BE2C (cell line): ENCODE measurements around the gene UBQLN1.

ENCODE experiments used
- DNase-seq: peaks from one replicate; pipeline ENCODE4 v3.0.0-alpha.2; 2020
- H3K27me3 ChIP-seq: fragments of 250-450 bp; sonication (Bioruptor Pico); 2 replicates; pipeline ENCODE4 v1.5.1; 2020; ENCODE audit warnings: mild to moderate bottlenecking
- H3K36me3 ChIP-seq: fragments of 250-450 bp; sonication (Bioruptor Pico); 2 replicates; pipeline ENCODE4 v1.5.1; 2020; ENCODE audit warnings: mild to moderate bottlenecking
- H3K4me1 ChIP-seq: fragments of 250-450 bp; sonication (Bioruptor Pico); 2 replicates; pipeline ENCODE4 v1.5.1; 2020
- H3K4me3 ChIP-seq: 2 replicates; pipeline ENCODE4 v1.5.1; 2011; ENCODE audit warnings: low read depth, low read length
- H3K9me3 ChIP-seq: fragments of 250-450 bp; sonication (Bioruptor Pico); 2 replicates; pipeline ENCODE4 v1.5.1; 2020
- CTCF ChIP-seq: IDR thresholded peaks from 2 replicates; pipeline ENCODE4 v1.5.1; 2012; ENCODE audit warnings: mild to moderate bottlenecking, low read depth, low read length

Gene UBQLN1

GRCh38 chr9:83662933-83663332, 44.8 kb downstream of the UBQLN1 start:
- Histone ChIP-seq H3K9me3 (no peaks in the 10 kb centered on the region), H3K27me3 (no peaks in the 10 kb centered on the region), H3K4me3 (no peak overlapping the region), H3K4me1 (no peaks in the 10 kb centered on the region), H3K36me3 (peaks cover 73% of the 10 kb centered on the region)
- TF ChIP-seq CTCF = no peak
- DNase-seq = no peak

GRCh38 chr9:83656952-83657351, 50.8 kb downstream of the UBQLN1 start:
- Histone ChIP-seq H3K9me3 (no peaks in the 10 kb centered on the region), H3K4me1 (no peaks in the 10 kb centered on the region), H3K36me3 (peaks cover 86% of the 10 kb centered on the region), H3K27me3 (no peaks in the 10 kb centered on the region), H3K4me3 (no peak overlapping the region)
- no peak for TF ChIP-seq CTCF
- DNase-seq = no peak

DNA sequence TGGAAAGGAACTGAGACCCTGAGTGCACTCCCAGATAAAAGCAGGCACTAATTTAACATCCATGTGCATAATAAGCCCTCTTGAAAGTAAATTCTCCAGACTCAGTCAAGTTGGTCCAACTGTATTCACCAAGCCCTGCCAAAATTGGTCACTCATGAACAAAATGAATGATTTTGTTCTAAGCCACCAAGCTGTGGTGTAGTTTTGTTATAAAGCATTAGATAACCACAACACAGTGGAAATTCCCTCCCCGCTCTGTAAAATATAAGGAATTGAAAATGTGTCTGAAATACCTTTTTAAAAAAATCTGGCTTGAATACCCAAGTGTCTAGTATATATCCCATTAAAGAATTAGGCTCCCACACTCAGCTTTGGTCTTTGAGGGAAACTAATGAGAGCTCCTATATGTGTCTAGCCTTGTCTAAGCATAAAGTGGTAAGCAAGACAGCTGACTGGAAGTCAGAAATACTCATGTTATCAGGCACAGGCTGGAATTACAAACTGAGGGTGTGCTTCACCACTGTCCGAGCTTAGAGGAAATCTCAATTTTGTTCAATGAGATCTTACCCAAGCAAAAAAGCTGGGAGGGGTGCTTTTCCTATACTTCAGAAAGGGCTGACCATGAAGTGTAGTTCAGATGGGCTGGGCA, 51.6 kb downstream of the UBQLN1 start:
- H3K36me3 ChIP-seq = peaks cover 86% of the 10 kb centered on the region
- DNase-seq = no peak
- H3K4me3 ChIP-seq = no peak overlapping the region
- no peaks in the 10 kb centered on the region for H3K4me1 ChIP-seq
- TF ChIP-seq CTCF = no peak
- no peaks in the 10 kb centered on the region for H3K9me3 ChIP-seq
- H3K27me3 ChIP-seq = no peaks in the 10 kb centered on the region

- no peaks in the 10 kb centered on the region; the same call in 1 of the 2 replicates for H3K4me1 ChIP-seq
- DNase-seq = no peak
- peaks cover 83% of the 10 kb centered on the region for H3K36me3 ChIP-seq
- no peaks in the 10 kb centered on the region for H3K9me3 ChIP-seq
- no peak overlapping the region for H3K4me3 ChIP-seq
- H3K27me3 ChIP-seq = no peaks in the 10 kb centered on the region
- no peak for TF ChIP-seq CTCF
Observed at GRCh38 chr9:83655433-83655832, 52.3 kb downstream of the UBQLN1 start.

- H3K4me3 ChIP-seq = no peak overlapping the region
- DNase-seq = no peak
- H3K4me1 ChIP-seq = peaks cover 10% of the 10 kb centered on the region
- H3K27me3 ChIP-seq = no peaks in the 10 kb centered on the region
- no peak for TF ChIP-seq CTCF
- H3K36me3 ChIP-seq = peaks cover 61% of the 10 kb centered on the region
- no peaks in the 10 kb centered on the region for H3K9me3 ChIP-seq
Observed at GRCh38 chr9:83652433-83652832, 55.3 kb downstream of the UBQLN1 start.

- DNase-seq = no peak
- Histone ChIP-seq H3K27me3 (no peaks in the 10 kb centered on the region), H3K36me3 (peaks cover 55% of the 10 kb centered on the region), H3K4me1 (peaks cover 10% of the 10 kb centered on the region), H3K4me3 (no peak overlapping the region), H3K9me3 (no peaks in the 10 kb centered on the region)
- no peak for TF ChIP-seq CTCF
Observed at GRCh38 chr9:83651558-83651957, 56.2 kb downstream of the UBQLN1 start.
